Measurements from ENCODE around the gene TAX1BP3. TPM values are rescaled to one million over a fixed set of nuclear protein-coding genes. Genes with fewer than 3 reads are reported as not detected.
"Not testable (repeated sequence)": the region's sequence is repeated elsewhere in the genome, so short reads cannot be mapped to it uniquely, and the experiment has no call there.

The TAX1BP3 gene
- total RNA-seq, 2 experiments from 2014 or later, result 19.8 to 24.3 TPM

- no peak overlapping the region for H3K4me3 ChIP-seq (ENCODE audit: low read depth, low read length, poor library complexity, severe bottlenecking)
- H3K27ac ChIP-seq (ENCODE audit: low read depth, low read length, poor library complexity, severe bottlenecking), result no peak overlapping the region
- CTCF ChIA-PET (ENCODE audit: unreplicated experiment), result no interaction called here
- H3K4me2 ChIP-seq (ENCODE audit: low read length), result no peak overlapping the region
- H4K20me1 ChIP-seq (ENCODE audit: insufficient read depth, low read length), result no peaks in the 10 kb centered on the region
- peaks cover 23% of the 10 kb centered on the region for H3K4me1 ChIP-seq (ENCODE audit: insufficient read depth, low read length, poor library complexity, severe bottlenecking)
- no TSS peak for BruUV-seq (replicated peaks)
- H3K36me3 ChIP-seq (ENCODE audit: insufficient read depth, low read length), result peaks cover 22% of the 10 kb centered on the region
- intact Hi-C loops (cut with micrococcal nuclease; ENCODE audit: unreplicated experiment), result no loop called here
- DNase-seq (ENCODE audit: low spot score), result no peak
- no peaks in the 10 kb centered on the region for H3K9me3 ChIP-seq (ENCODE audit: low read length)
- no peaks in the 10 kb centered on the region for H3K9me2 ChIP-seq (ENCODE audit: insufficient read depth, low read length)
- no peak overlapping the region for H2AFZ ChIP-seq (ENCODE audit: low read length)
- POLR2A ChIA-PET, result no interaction called here
- no peaks in the 10 kb centered on the region for H3K79me2 ChIP-seq (ENCODE audit: insufficient read depth, low read depth, low read length)
- TF ChIP-seq, protein P1, sequence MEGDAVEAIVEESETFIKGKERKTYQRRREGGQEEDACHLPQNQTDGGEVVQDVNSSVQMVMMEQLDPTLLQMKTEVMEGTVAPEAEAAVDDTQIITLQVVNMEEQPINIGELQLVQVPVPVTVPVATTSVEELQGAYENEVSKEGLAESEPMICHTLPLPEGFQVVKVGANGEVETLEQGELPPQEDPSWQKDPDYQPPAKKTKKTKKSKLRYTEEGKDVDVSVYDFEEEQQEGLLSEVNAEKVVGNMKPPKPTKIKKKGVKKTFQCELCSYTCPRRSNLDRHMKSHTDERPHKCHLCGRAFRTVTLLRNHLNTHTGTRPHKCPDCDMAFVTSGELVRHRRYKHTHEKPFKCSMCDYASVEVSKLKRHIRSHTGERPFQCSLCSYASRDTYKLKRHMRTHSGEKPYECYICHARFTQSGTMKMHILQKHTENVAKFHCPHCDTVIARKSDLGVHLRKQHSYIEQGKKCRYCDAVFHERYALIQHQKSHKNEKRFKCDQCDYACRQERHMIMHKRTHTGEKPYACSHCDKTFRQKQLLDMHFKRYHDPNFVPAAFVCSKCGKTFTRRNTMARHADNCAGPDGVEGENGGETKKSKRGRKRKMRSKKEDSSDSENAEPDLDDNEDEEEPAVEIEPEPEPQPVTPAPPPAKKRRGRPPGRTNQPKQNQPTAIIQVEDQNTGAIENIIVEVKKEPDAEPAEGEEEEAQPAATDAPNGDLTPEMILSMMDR (conservative IDR thresholded peaks at IDR 0.05; ENCODE audit: low read length), result no peak
- no peak for TF ChIP-seq EZH2phosphoT487 (IDR thresholded peaks at IDR 0.05; ENCODE audit: borderline replicate concordance, low read depth, low read length)
Measured at GRCh38 chr17:3704931-3705717, 36.7 kb upstream of the TAX1BP3 start.

- CTCF ChIA-PET (ENCODE audit: unreplicated experiment); H3K79me2 ChIP-seq (ENCODE audit: insufficient read depth, low read depth, low read length); H3K27ac ChIP-seq (ENCODE audit: low read depth, low read length, poor library complexity, severe bottlenecking); H3K9me2 ChIP-seq (ENCODE audit: insufficient read depth, low read length); BruUV-seq (replicated peaks); H3K4me2 ChIP-seq (ENCODE audit: low read length); H3K4me1 ChIP-seq (ENCODE audit: insufficient read depth, low read length, poor library complexity, severe bottlenecking); H2AFZ ChIP-seq (ENCODE audit: low read length); H4K20me1 ChIP-seq (ENCODE audit: insufficient read depth, low read length); H3K4me3 ChIP-seq (ENCODE audit: low read depth, low read length, poor library complexity, severe bottlenecking); intact Hi-C loops (cut with micrococcal nuclease; ENCODE audit: unreplicated experiment): not testable (repeated sequence)
- POLR2A ChIA-PET, result interaction anchor here (0.8 kb wide), 1 partner anchor 9 kb away, joined by 4 read pairs; no protein-coding TSS in a partner anchor
- H3K36me3 ChIP-seq (ENCODE audit: insufficient read depth, low read length), result peaks cover 29% of the 10 kb centered on the region
- H3K9me3 ChIP-seq (ENCODE audit: low read length), result peaks cover 13% of the 10 kb centered on the region; the same call in 1 of the 2 replicates
- DNase-seq (ENCODE audit: low spot score), result peak; percentile 34
Measured at GRCh38 chr17:3702041-3702539, 33.7 kb upstream of the TAX1BP3 start.

- no TSS peak for BruUV-seq (replicated peaks)
- Histone ChIP-seq H3K9me3 (ENCODE audit: low read length) (peaks cover 13% of the 10 kb centered on the region; the same call in 1 of the 2 replicates), H3K79me2 (ENCODE audit: insufficient read depth, low read depth, low read length) (peaks cover 9% of the 10 kb centered on the region), H3K4me3 (ENCODE audit: low read depth, low read length, poor library complexity, severe bottlenecking) (no peak overlapping the region), H3K36me3 (ENCODE audit: insufficient read depth, low read length) (peaks cover 30% of the 10 kb centered on the region), H2AFZ (ENCODE audit: low read length) (no peak overlapping the region), H3K9me2 (ENCODE audit: insufficient read depth, low read length) (no peaks in the 10 kb centered on the region), H3K4me2 (ENCODE audit: low read length) (no peak overlapping the region), H3K27ac (ENCODE audit: low read depth, low read length, poor library complexity, severe bottlenecking) (no peak overlapping the region), H4K20me1 (ENCODE audit: insufficient read depth, low read length) (no peaks in the 10 kb centered on the region), H3K4me1 (ENCODE audit: insufficient read depth, low read length, poor library complexity, severe bottlenecking) (peaks cover 12% of the 10 kb centered on the region)
- no peak for DNase-seq (ENCODE audit: low spot score)
- CTCF ChIA-PET (ENCODE audit: unreplicated experiment), result no interaction called here
- intact Hi-C loops (cut with micrococcal nuclease; ENCODE audit: unreplicated experiment), result no loop called here
- TF ChIP-seq, protein P1 (conservative IDR thresholded peaks at IDR 0.05; ENCODE audit: low read length), result no peak
- no peak for TF ChIP-seq EZH2phosphoT487 (IDR thresholded peaks at IDR 0.05; ENCODE audit: borderline replicate concordance, low read depth, low read length)
- POLR2A ChIA-PET, result no interaction called here
Measured at GRCh38 chr17:3699951-3700350, 31.6 kb upstream of the TAX1BP3 start.

Measured in OCI-LY7 (cell line).